Loucy (cell line): Measurements from ENCODE around the gene FGA.

Source experiments
- H2AFZ ChIP-seq: fragments of 200-600 bp; sonication (generic); 2 replicates; pipeline ENCODE4 v1.6.0; 2016; ENCODE audit warnings: antibody characterized with exemption, mild to moderate bottlenecking, low read length, moderate library complexity
- H3F3A ChIP-seq: fragments of 200-600 bp; 2 replicates; pipeline ENCODE4 v1.6.0; 2016; ENCODE audit warnings: antibody characterized with exemption, low read depth, mild to moderate bottlenecking
- H3K27me3 ChIP-seq: fragments of 200-600 bp; sonication (generic); 2 replicates; pipeline ENCODE4 v1.6.1; 2014; ENCODE audit warnings: low read length, mild to moderate bottlenecking; ENCODE audit not compliant: insufficient read depth, poor library complexity, severe bottlenecking
- H3K36me3 ChIP-seq: fragments of 200-600 bp; sonication (generic); 2 replicates; pipeline ENCODE4 v1.6.1; 2016; ENCODE audit warnings: low read length; ENCODE audit not compliant: insufficient read depth
- H3K4me1 ChIP-seq: fragments of 200-600 bp; sonication (generic); 2 replicates; pipeline ENCODE4 v1.5.1; 2014; ENCODE audit warnings: low read length, mild to moderate bottlenecking; ENCODE audit not compliant: insufficient read depth, poor library complexity, severe bottlenecking
- H3K4me2 ChIP-seq: fragments of 200-600 bp; sonication (generic); 2 replicates; pipeline ENCODE4 v1.6.0; 2014; ENCODE audit warnings: antibody characterized with exemption, low read length, low read depth, mild to moderate bottlenecking; ENCODE audit not compliant: poor library complexity, severe bottlenecking
- H3K4me3 ChIP-seq: fragments of 200-600 bp; sonication (generic); 2 replicates; pipeline ENCODE4 v1.5.1; 2014; ENCODE audit warnings: low read length, mild to moderate bottlenecking, mixed read lengths; ENCODE audit not compliant: poor library complexity, severe bottlenecking
- H3K79me2 ChIP-seq: fragments of 200-600 bp; sonication (generic); 2 replicates; pipeline ENCODE4 v1.6.1; 2014; ENCODE audit warnings: low read length; ENCODE audit not compliant: insufficient read depth
- H3K9ac ChIP-seq: fragments of 200-600 bp; sonication (generic); 2 replicates; pipeline ENCODE4 v1.6.0; 2014; ENCODE audit warnings: mild to moderate bottlenecking, low read depth, low read length, moderate library complexity; ENCODE audit not compliant: poor library complexity, severe bottlenecking
- H3K9me2 ChIP-seq: fragments of 200-600 bp; sonication (generic); replicated peaks from 2 replicates; pipeline ENCODE4 v1.6.1; 2016; ENCODE audit warnings: low read depth, low read length, mixed read lengths
- H3K9me3 ChIP-seq: fragments of 200-600 bp; sonication (generic); 2 replicates; pipeline ENCODE4 v1.6.1; 2014; ENCODE audit warnings: mild to moderate bottlenecking, antibody characterized with exemption, low read length, low read depth; ENCODE audit not compliant: insufficient read depth
- H4K20me1 ChIP-seq: fragments of 200-600 bp; sonication (generic); 2 replicates; pipeline ENCODE4 v1.6.0; 2014; ENCODE audit warnings: antibody characterized with exemption, low read length, mild to moderate bottlenecking; ENCODE audit not compliant: insufficient read depth, poor library complexity, severe bottlenecking
- EZH2phosphoT487 ChIP-seq: fragments of 200-600 bp; IDR thresholded peaks from 2 replicates; pipeline ENCODE4 v1.6.1; 2018; ENCODE audit warnings: antibody characterized with exemption, mild to moderate bottlenecking, moderate library complexity, borderline replicate concordance
- TF ChIP-seq, protein P1 (sequence below): fragments of 200-600 bp; sonication (generic); conservative IDR thresholded peaks from 2 replicates; pipeline ENCODE4 v1.5.1; 2014; ENCODE audit warnings: mild to moderate bottlenecking, antibody characterized with exemption, low read length

FGA gene

GRCh38 chr4:154610582-154610981, 20.0 kb upstream of the FGA start:
- H2AFZ ChIP-seq = no peak overlapping the region
- peaks cover 9% of the 10 kb centered on the region for H3K27me3 ChIP-seq
- TF ChIP-seq, protein P1, sequence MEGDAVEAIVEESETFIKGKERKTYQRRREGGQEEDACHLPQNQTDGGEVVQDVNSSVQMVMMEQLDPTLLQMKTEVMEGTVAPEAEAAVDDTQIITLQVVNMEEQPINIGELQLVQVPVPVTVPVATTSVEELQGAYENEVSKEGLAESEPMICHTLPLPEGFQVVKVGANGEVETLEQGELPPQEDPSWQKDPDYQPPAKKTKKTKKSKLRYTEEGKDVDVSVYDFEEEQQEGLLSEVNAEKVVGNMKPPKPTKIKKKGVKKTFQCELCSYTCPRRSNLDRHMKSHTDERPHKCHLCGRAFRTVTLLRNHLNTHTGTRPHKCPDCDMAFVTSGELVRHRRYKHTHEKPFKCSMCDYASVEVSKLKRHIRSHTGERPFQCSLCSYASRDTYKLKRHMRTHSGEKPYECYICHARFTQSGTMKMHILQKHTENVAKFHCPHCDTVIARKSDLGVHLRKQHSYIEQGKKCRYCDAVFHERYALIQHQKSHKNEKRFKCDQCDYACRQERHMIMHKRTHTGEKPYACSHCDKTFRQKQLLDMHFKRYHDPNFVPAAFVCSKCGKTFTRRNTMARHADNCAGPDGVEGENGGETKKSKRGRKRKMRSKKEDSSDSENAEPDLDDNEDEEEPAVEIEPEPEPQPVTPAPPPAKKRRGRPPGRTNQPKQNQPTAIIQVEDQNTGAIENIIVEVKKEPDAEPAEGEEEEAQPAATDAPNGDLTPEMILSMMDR = no peak
- no peak for TF ChIP-seq EZH2phosphoT487
- H3K4me1 ChIP-seq = no peaks in the 10 kb centered on the region
- H3K9ac ChIP-seq = no peak overlapping the region
- H3K79me2 ChIP-seq = no peaks in the 10 kb centered on the region
- no peak overlapping the region for H3K4me2 ChIP-seq
- no peaks in the 10 kb centered on the region for H3K9me3 ChIP-seq
- no peak overlapping the region for H3K4me3 ChIP-seq
- no peaks in the 10 kb centered on the region for H3K9me2 ChIP-seq
- H4K20me1 ChIP-seq = no peaks in the 10 kb centered on the region
- H3K36me3 ChIP-seq = no peaks in the 10 kb centered on the region
- no peaks in the 10 kb centered on the region for H3F3A ChIP-seq

DNA sequence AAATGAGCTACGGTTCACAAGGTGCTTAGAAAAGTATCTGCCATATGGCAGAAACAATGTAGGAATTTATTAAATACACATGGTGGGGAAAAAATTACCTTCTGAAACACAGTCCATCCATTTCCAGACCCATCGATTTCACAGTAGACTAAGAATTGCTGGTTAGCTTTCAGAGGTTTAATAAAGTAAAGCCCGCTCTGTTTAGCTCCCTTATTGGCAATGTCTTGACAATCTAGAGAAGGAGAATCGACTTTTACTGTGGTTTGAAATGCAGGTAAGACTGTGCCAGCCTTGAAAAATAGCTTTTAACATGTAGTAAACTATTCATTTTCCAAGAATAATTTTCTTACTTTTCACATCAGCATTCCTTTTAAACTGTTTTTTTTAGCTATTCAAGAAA, 19.0 kb upstream of the FGA start:
- H3F3A ChIP-seq = no peaks in the 10 kb centered on the region
- peaks cover 7% of the 10 kb centered on the region for H3K27me3 ChIP-seq
- no peaks in the 10 kb centered on the region for H3K9me2 ChIP-seq
- no peaks in the 10 kb centered on the region for H3K4me1 ChIP-seq
- H3K36me3 ChIP-seq = no peaks in the 10 kb centered on the region
- H3K9me3 ChIP-seq = no peaks in the 10 kb centered on the region
- H3K9ac ChIP-seq = no peak overlapping the region
- no peak overlapping the region for H2AFZ ChIP-seq
- no peaks in the 10 kb centered on the region for H3K79me2 ChIP-seq
- no peak for TF ChIP-seq EZH2phosphoT487
- TF ChIP-seq, protein P1 = no peak
- no peak overlapping the region for H3K4me2 ChIP-seq
- no peak overlapping the region for H3K4me3 ChIP-seq
- no peaks in the 10 kb centered on the region for H4K20me1 ChIP-seq

GRCh38 chr4:154608361-154609252, 18.1 kb upstream of the FGA start:
- Histone ChIP-seq H3K9me3 (no peaks in the 10 kb centered on the region), H4K20me1 (no peaks in the 10 kb centered on the region), H3F3A (no peaks in the 10 kb centered on the region), H3K4me3 (no peak overlapping the region), H3K79me2 (no peaks in the 10 kb centered on the region), H2AFZ (no peak overlapping the region), H3K9ac (no peak overlapping the region), H3K9me2 (no peaks in the 10 kb centered on the region), H3K4me1 (no peaks in the 10 kb centered on the region), H3K27me3 (peaks cover 4% of the 10 kb centered on the region), H3K36me3 (no peaks in the 10 kb centered on the region), H3K4me2 (no peak overlapping the region)
- TF ChIP-seq, protein P1 = no peak
- no peak for TF ChIP-seq EZH2phosphoT487
